K562 (cell line): ENCODE measurements around the gene RYK.

ENCODE experiments used
- RFX5 ChIP-seq: IDR thresholded peaks from 2 replicates; pipeline ENCODE4 v1.6.1; 2011; ENCODE audit warnings: low read depth, mild to moderate bottlenecking, improper control_type of control experiment, low read length
- ZNF184 ChIP-seq: sonication (generic); formaldehyde crosslinking; IDR thresholded peaks from 2 replicates; pipeline ENCODE4 v1.5.0; 2020; ENCODE audit warnings: missing genetic modification reagents
- TF ChIP-seq, protein P1 (sequence below): sonication (generic); formaldehyde crosslinking; IDR thresholded peaks from 2 replicates; pipeline ENCODE4 v1.8.0; 2023; ENCODE audit warnings: mild to moderate bottlenecking, missing genetic modification reagents

DNA sequence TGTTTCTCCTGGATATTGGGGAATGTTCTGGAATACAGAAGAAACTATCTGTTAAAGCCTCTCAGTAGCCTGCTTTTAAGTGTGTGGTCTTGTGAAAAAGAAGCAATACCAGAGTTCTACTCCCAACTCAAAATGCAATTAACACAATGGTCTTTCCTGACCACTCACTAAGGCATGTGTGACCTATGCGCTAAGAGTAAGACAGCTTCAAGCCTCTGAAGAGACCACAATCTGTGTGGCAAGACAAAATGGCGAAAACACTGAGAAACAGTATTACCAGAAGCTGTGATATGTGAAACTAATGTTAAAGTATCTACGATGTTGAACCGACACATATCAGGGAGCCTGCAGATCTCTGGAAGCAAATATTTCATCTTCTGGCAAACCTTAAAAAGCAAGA lies 33.8 kb downstream of the RYK start:
- TF ChIP-seq ZNF184 (CRISPR knock-in tag): no peak
- TF ChIP-seq, protein P1, sequence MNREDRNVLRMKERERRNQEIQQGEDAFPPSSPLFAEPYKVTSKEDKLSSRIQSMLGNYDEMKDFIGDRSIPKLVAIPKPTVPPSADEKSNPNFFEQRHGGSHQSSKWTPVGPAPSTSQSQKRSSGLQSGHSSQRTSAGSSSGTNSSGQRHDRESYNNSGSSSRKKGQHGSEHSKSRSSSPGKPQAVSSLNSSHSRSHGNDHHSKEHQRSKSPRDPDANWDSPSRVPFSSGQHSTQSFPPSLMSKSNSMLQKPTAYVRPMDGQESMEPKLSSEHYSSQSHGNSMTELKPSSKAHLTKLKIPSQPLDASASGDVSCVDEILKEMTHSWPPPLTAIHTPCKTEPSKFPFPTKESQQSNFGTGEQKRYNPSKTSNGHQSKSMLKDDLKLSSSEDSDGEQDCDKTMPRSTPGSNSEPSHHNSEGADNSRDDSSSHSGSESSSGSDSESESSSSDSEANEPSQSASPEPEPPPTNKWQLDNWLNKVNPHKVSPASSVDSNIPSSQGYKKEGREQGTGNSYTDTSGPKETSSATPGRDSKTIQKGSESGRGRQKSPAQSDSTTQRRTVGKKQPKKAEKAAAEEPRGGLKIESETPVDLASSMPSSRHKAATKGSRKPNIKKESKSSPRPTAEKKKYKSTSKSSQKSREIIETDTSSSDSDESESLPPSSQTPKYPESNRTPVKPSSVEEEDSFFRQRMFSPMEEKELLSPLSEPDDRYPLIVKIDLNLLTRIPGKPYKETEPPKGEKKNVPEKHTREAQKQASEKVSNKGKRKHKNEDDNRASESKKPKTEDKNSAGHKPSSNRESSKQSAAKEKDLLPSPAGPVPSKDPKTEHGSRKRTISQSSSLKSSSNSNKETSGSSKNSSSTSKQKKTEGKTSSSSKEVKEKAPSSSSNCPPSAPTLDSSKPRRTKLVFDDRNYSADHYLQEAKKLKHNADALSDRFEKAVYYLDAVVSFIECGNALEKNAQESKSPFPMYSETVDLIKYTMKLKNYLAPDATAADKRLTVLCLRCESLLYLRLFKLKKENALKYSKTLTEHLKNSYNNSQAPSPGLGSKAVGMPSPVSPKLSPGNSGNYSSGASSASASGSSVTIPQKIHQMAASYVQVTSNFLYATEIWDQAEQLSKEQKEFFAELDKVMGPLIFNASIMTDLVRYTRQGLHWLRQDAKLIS: no peak
- TF ChIP-seq RFX5: no peak
